ENCODE measurements around the gene ZSCAN16. TPM values are rescaled to one million over a fixed set of nuclear protein-coding genes. Genes with fewer than 3 reads are reported as not detected.

Gene ZSCAN16
- total and polyA plus RNA-seq, 2 donors (not counting 1 experiment from before 2014, with no cell fraction given), result 5.4 to 15.4 TPM

DNA sequence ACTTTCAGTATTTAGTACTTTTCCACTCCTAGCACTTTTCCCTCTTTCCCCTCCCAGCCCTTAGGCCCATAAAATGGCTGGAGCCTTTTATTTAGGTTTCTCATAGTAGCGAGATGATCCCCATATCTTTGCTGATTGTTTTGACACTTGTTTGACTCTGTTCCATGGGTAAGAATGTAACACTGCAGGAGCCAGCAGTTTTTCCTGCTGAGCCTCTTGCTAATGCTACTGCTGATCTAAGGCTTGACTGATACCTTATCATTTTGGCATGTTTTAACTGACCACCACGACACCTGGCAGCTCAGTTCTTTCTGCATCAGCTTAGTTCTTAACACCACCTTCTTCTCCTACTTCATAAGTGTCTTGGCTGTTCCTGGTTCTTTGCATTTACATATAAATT is 46.9 kb downstream of the ZSCAN16 start:
- no peak overlapping the region for H3K4me3 Mint-ChIP-seq
- DNase-seq (no peak), ATAC-seq (ENCODE audit: low read depth) (no peak)
- ChIA-PET CTCF (no interaction called here), POLR2A (no interaction called here)
- H3K4me2 ChIP-seq (replicated peaks; ENCODE audit: low read depth, low read length, poor library complexity, severe bottlenecking), result no peak overlapping the region
- H3K4me1 Mint-ChIP-seq, result no peaks in the 10 kb centered on the region
- intact Hi-C loops (cut with micrococcal nuclease), result no loop called here
- no peaks in the 10 kb centered on the region for H3K4me1 ChIP-seq (ENCODE audit: control insufficient read depth in 2 of 2, insufficient read depth in 2 of 2, low read length in 2 of 2)
- WGBS (ENCODE audit: insufficient coverage), result 100% methylated on average over 1 of the region's 2 CpGs
- H3K9me3 Mint-ChIP-seq (ENCODE audit: insufficient read depth), result no peaks in the 10 kb centered on the region
- H3K27ac Mint-ChIP-seq, result no peak overlapping the region
- no peak for TF ChIP-seq EZH2 (IDR thresholded peaks at IDR 0.05; ENCODE audit: borderline replicate concordance, insufficient read depth, low read depth, low read length, poor library complexity, severe bottlenecking)
- TF ChIP-seq, protein P1, sequence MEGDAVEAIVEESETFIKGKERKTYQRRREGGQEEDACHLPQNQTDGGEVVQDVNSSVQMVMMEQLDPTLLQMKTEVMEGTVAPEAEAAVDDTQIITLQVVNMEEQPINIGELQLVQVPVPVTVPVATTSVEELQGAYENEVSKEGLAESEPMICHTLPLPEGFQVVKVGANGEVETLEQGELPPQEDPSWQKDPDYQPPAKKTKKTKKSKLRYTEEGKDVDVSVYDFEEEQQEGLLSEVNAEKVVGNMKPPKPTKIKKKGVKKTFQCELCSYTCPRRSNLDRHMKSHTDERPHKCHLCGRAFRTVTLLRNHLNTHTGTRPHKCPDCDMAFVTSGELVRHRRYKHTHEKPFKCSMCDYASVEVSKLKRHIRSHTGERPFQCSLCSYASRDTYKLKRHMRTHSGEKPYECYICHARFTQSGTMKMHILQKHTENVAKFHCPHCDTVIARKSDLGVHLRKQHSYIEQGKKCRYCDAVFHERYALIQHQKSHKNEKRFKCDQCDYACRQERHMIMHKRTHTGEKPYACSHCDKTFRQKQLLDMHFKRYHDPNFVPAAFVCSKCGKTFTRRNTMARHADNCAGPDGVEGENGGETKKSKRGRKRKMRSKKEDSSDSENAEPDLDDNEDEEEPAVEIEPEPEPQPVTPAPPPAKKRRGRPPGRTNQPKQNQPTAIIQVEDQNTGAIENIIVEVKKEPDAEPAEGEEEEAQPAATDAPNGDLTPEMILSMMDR (IDR thresholded peaks at IDR 0.05), result no peak
- no peak overlapping the region for H3K27ac ChIP-seq (ENCODE audit: low read length in 2 of 2)
- no peaks in the 10 kb centered on the region for H3K9me3 ChIP-seq (ENCODE audit: control extremely low read depth in 1 of 3, control insufficient read depth in 2 of 3, insufficient read depth in 1 of 3, low read length in 2 of 3)
- H3K79me2 ChIP-seq (ENCODE audit: control insufficient read depth, insufficient read depth, low read length), result no peaks in the 10 kb centered on the region
- no peak overlapping the region for H2AFZ ChIP-seq (ENCODE audit: insufficient read depth, low read depth, low read length, poor library complexity, severe bottlenecking)
- no peak overlapping the region for H3K9ac ChIP-seq (ENCODE audit: low read length)
- peaks cover 16% of the 10 kb centered on the region for H3K27me3 Mint-ChIP-seq
- H3K36me3 ChIP-seq (replicated peaks in 1 of 2; ENCODE audit: control extremely low read depth in 1 of 2, control insufficient read depth in 1 of 2, extremely low read depth in 1 of 2, insufficient read depth in 2 of 2, low read length in 1 of 2), result no peaks in the 10 kb centered on the region
- peaks cover 0 to 11% (median 7%) of the 10 kb centered on the region in 4 experiments for H3K27me3 ChIP-seq (replicated peaks in 1 of 4; ENCODE audit: control extremely low read depth in 1 of 4, control insufficient read depth in 3 of 4, insufficient read depth in 4 of 4, low read length in 3 of 4)
- no peaks in the 10 kb centered on the region for H4K20me1 ChIP-seq (ENCODE audit: control insufficient read depth, insufficient read depth, low read length, poor library complexity, severe bottlenecking)
- H3K4me3 ChIP-seq (ENCODE audit: control extremely low read depth in 1 of 5, extremely low read depth in 1 of 5, insufficient read depth in 1 of 5, low read depth in 2 of 5, low read length in 4 of 5), result no peak overlapping the region

DNA sequence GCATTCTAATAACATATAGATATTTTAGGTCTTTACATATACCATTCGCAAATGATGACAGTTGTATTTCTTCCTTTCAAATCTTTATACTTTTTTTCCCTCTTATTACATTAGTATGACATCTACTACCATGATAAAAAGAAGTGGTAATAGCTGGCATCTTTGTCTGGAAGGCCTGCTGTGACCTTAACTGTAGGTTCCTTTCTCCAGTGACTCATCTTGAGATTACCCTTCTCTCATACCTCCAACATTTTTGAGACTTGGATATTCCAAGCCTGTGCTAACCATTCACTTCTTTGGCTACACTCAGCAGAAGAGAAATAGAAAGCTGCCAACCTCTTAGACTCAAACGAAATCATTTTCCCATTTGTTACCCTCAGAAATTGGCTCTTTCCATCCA is 47.6 kb downstream of the ZSCAN16 start:
- H3K79me2 ChIP-seq (ENCODE audit: control insufficient read depth, insufficient read depth, low read length), result no peaks in the 10 kb centered on the region
- TF ChIP-seq, protein P1 (IDR thresholded peaks at IDR 0.05), result no peak
- no peak for TF ChIP-seq EZH2 (IDR thresholded peaks at IDR 0.05; ENCODE audit: borderline replicate concordance, insufficient read depth, low read depth, low read length, poor library complexity, severe bottlenecking)
- no peak overlapping the region for H3K27ac ChIP-seq (ENCODE audit: low read length in 2 of 2)
- H3K36me3 ChIP-seq (replicated peaks in 1 of 2; ENCODE audit: control extremely low read depth in 1 of 2, control insufficient read depth in 1 of 2, extremely low read depth in 1 of 2, insufficient read depth in 2 of 2, low read length in 1 of 2), result no peaks in the 10 kb centered on the region
- H2AFZ ChIP-seq (ENCODE audit: insufficient read depth, low read depth, low read length, poor library complexity, severe bottlenecking), result no peak overlapping the region
- H3K4me1 Mint-ChIP-seq, result no peaks in the 10 kb centered on the region
- H4K20me1 ChIP-seq (ENCODE audit: control insufficient read depth, insufficient read depth, low read length, poor library complexity, severe bottlenecking), result no peaks in the 10 kb centered on the region
- ATAC-seq (ENCODE audit: low read depth) (no peak), DNase-seq (no peak)
- no peak overlapping the region for H3K9ac ChIP-seq (ENCODE audit: low read length)
- H3K4me1 ChIP-seq (ENCODE audit: control insufficient read depth in 2 of 2, insufficient read depth in 2 of 2, low read length in 2 of 2), result no peaks in the 10 kb centered on the region
- ChIA-PET CTCF (no interaction called here), POLR2A (no interaction called here)
- no CpG with 5 or more reads among the region's 2 CpGs for WGBS (ENCODE audit: insufficient coverage)
- no peak overlapping the region for H3K4me3 ChIP-seq (ENCODE audit: control extremely low read depth in 1 of 5, extremely low read depth in 1 of 5, insufficient read depth in 1 of 5, low read depth in 2 of 5, low read length in 4 of 5)
- no peak overlapping the region for H3K4me3 Mint-ChIP-seq
- H3K27me3 ChIP-seq (replicated peaks in 1 of 4; ENCODE audit: control extremely low read depth in 1 of 4, control insufficient read depth in 3 of 4, insufficient read depth in 4 of 4, low read length in 3 of 4), result peaks cover 0 to 11% (median 7%) of the 10 kb centered on the region in 4 experiments
- H3K27ac Mint-ChIP-seq, result no peak overlapping the region
- H3K27me3 Mint-ChIP-seq, result peaks cover 16% of the 10 kb centered on the region
- H3K4me2 ChIP-seq (replicated peaks; ENCODE audit: low read depth, low read length, poor library complexity, severe bottlenecking), result no peak overlapping the region
- intact Hi-C loops (cut with micrococcal nuclease), result no loop called here
- H3K9me3 Mint-ChIP-seq (ENCODE audit: insufficient read depth), result no peaks in the 10 kb centered on the region
- no peaks in the 10 kb centered on the region for H3K9me3 ChIP-seq (ENCODE audit: control extremely low read depth in 1 of 3, control insufficient read depth in 2 of 3, insufficient read depth in 1 of 3, low read length in 2 of 3)

Data from B cell (primary cell).